HepG2 (cell line): ENCODE results near the gene TRIM7. TPM values are rescaled to one million over a fixed set of nuclear protein-coding genes. Genes with fewer than 3 reads are reported as not detected.

Experiments
- ATF5 ChIP-seq: sonication (generic); formaldehyde crosslinking; IDR thresholded peaks from 2 replicates; pipeline ENCODE4 v1.4.0; 2020; ENCODE audit warnings: mild to moderate bottlenecking, low read depth, missing genetic modification reagents
- CENPBD1 ChIP-seq: sonication (generic); formaldehyde crosslinking; IDR thresholded peaks from 2 replicates; pipeline ENCODE4 v1.8.0; 2022; ENCODE audit warnings: missing genetic modification reagents, low read depth, mild to moderate bottlenecking, borderline replicate concordance
- GTF2F1 ChIP-seq: fragments of 150-350 bp; IDR thresholded peaks from 2 replicates; pipeline ENCODE4 v1.6.1; 2014; ENCODE audit warnings: low read length
- HNRNPL ChIP-seq: fragments of 200-400 bp; formaldehyde crosslinking; IDR thresholded peaks from 2 replicates; pipeline ENCODE4 v1.6.1; 2017; ENCODE audit warnings: mild to moderate bottlenecking, low read depth, low read length
- JDP2 ChIP-seq: sonication (generic); formaldehyde crosslinking; IDR thresholded peaks from 2 replicates; pipeline ENCODE4 v1.8.1; 2022; ENCODE audit warnings: missing genetic modification reagents, borderline replicate concordance
- POLR2A ChIP-seq, 2 experiments: IDR thresholded peaks; 2 replicates each; pipeline ENCODE4 v1.6.1; 2011; ENCODE audit warnings: low read depth in 2 of 2, low read length in 2 of 2, mild to moderate bottlenecking in 1 of 2, moderate library complexity in 1 of 2; ENCODE audit not compliant: insufficient read depth in 1 of 2
- PPARG ChIP-seq: conservative IDR thresholded peaks from 2 replicates; pipeline ENCODE4 v1.6.1; 2016; ENCODE audit warnings: missing biosample characterization, missing genetic modification reagents
- PRMT3 ChIP-seq: sonication (generic); formaldehyde crosslinking; IDR thresholded peaks from 2 replicates; pipeline ENCODE4 v1.8.1; 2022; ENCODE audit warnings: low read depth, mild to moderate bottlenecking, moderate library complexity, missing genetic modification reagents, borderline replicate concordance
- SIX1 ChIP-seq: sonication (generic); formaldehyde crosslinking; IDR thresholded peaks from 2 replicates; pipeline ENCODE4 v1.4.0; 2020; ENCODE audit warnings: missing genetic modification reagents, borderline replicate concordance
- WIZ ChIP-seq: sonication (generic); formaldehyde crosslinking; IDR thresholded peaks from 2 replicates; pipeline ENCODE4 v1.5.1; 2020; ENCODE audit warnings: mild to moderate bottlenecking, missing genetic modification reagents
- ZIK1 ChIP-seq: sonication (generic); formaldehyde crosslinking; IDR thresholded peaks from 2 replicates; pipeline ENCODE4 v1.5.0; 2020; ENCODE audit warnings: mild to moderate bottlenecking, low read depth, missing genetic modification reagents, borderline replicate concordance
- ZNF142 ChIP-seq: sonication (generic); formaldehyde crosslinking; IDR thresholded peaks from 2 replicates; pipeline ENCODE4 v1.4.0; 2020; ENCODE audit warnings: missing genetic modification reagents
- polyA plus RNA-seq, 8 experiments: library from polyadenylated mRNA; depleted of rRNA in 3 of 8; stranded (reverse) in 7 of 8; unstranded in 1 of 8; fragments of >200 nt; fragmentation: Illumina TruSeq in 4 of 8; extraction: Trizol in 4 of 8; gene quantifications; 2 replicates each; pipeline versions ENCODE4 v1.2.1 to v1.2.3, GENCODE V29; 2011 to 2016; ENCODE audit warnings: low read depth in 4 of 8, missing spikeins in 1 of 8, mixed read lengths in 1 of 8; ENCODE audit not compliant: insufficient read depth in 1 of 8
- total RNA-seq, 5 experiments: library from RNA; depleted of rRNA; stranded (reverse); fragments of >200 nt; fragmentation: Illumina TruSeq; extraction: Trizol; gene quantifications; 2 replicates each; pipeline ENCODE4 v1.2.3, GENCODE V29; 2016; ENCODE audit warnings: low read depth in 1 of 5
- TF ChIP-seq, protein P1 (sequence below): sonication (generic); formaldehyde crosslinking; conservative IDR thresholded peaks from 2 replicates; pipeline ENCODE4 v1.8.0; 2022; ENCODE audit warnings: mild to moderate bottlenecking, moderate library complexity, missing genetic modification reagents
- TF ChIP-seq, protein P2 (sequence below): sonication (generic); formaldehyde crosslinking; IDR thresholded peaks from 2 replicates; pipeline ENCODE4 v1.9.0; 2022; ENCODE audit warnings: low read depth, missing genetic modification reagents
- TF ChIP-seq, protein P3 (sequence below): sonication (generic); formaldehyde crosslinking; IDR thresholded peaks from 2 replicates; pipeline ENCODE4 v1.5.1; 2020; ENCODE audit warnings: missing genetic modification reagents, mild to moderate bottlenecking, borderline replicate concordance

TRIM7 gene
- total and polyA plus RNA-seq, 2 of the 13 experiments (the other 11 are each of a cell fraction or from before 2014, with no cell fraction given), result 0.13 TPM; not detected in 1

GRCh38 chr5:181243018-181243563, 38.1 kb upstream of the TRIM7 start (continued):
- TF ChIP-seq ZNF142, result 0 out of 2 replicates have a peak, but pooled peaks have one; percentile 16
- TF ChIP-seq, protein P1, sequence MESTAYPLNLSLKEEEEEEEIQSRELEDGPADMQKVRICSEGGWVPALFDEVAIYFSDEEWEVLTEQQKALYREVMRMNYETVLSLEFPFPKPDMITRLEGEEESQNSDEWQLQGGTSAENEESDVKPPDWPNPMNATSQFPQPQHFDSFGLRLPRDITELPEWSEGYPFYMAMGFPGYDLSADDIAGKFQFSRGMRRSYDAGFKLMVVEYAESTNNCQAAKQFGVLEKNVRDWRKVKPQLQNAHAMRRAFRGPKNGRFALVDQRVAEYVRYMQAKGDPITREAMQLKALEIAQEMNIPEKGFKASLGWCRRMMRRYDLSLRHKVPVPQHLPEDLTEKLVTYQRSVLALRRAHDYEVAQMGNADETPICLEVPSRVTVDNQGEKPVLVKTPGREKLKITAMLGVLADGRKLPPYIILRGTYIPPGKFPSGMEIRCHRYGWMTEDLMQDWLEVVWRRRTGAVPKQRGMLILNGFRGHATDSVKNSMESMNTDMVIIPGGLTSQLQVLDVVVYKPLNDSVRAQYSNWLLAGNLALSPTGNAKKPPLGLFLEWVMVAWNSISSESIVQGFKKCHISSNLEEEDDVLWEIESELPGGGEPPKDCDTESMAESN (CRISPR knock-in tag), result no peak
- TF ChIP-seq JDP2, result no peak
- no peak for TF ChIP-seq ATF5 (CRISPR knock-in tag)
- no peak for TF ChIP-seq GTF2F1
- TF ChIP-seq WIZ (CRISPR knock-in tag), result no peak
- no peak for TF ChIP-seq SIX1 (CRISPR knock-in tag)
- TF ChIP-seq CENPBD1 (CRISPR knock-in tag), result no peak
- TF ChIP-seq, protein P2, sequence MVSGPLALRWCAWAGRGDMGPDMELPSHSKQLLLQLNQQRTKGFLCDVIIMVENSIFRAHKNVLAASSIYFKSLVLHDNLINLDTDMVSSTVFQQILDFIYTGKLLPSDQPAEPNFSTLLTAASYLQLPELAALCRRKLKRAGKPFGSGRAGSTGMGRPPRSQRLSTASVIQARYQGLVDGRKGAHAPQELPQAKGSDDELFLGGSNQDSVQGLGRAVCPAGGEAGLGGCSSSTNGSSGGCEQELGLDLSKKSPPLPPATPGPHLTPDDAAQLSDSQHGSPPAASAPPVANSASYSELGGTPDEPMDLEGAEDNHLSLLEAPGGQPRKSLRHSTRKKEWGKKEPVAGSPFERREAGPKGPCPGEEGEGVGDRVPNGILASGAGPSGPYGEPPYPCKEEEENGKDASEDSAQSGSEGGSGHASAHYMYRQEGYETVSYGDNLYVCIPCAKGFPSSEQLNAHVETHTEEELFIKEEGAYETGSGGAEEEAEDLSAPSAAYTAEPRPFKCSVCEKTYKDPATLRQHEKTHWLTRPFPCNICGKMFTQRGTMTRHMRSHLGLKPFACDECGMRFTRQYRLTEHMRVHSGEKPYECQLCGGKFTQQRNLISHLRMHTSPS, result no peak
- TF ChIP-seq, protein P3, sequence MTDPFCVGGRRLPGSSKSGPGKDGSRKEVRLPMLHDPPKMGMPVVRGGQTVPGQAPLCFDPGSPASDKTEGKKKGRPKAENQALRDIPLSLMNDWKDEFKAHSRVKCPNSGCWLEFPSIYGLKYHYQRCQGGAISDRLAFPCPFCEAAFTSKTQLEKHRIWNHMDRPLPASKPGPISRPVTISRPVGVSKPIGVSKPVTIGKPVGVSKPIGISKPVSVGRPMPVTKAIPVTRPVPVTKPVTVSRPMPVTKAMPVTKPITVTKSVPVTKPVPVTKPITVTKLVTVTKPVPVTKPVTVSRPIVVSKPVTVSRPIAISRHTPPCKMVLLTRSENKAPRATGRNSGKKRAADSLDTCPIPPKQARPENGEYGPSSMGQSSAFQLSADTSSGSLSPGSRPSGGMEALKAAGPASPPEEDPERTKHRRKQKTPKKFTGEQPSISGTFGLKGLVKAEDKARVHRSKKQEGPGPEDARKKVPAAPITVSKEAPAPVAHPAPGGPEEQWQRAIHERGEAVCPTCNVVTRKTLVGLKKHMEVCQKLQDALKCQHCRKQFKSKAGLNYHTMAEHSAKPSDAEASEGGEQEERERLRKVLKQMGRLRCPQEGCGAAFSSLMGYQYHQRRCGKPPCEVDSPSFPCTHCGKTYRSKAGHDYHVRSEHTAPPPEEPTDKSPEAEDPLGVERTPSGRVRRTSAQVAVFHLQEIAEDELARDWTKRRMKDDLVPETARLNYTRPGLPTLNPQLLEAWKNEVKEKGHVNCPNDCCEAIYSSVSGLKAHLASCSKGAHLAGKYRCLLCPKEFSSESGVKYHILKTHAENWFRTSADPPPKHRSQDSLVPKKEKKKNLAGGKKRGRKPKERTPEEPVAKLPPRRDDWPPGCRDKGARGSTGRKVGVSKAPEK (CRISPR knock-in tag), result no peak
- no peak for TF ChIP-seq ZIK1 (CRISPR knock-in tag)
- TF ChIP-seq HNRNPL, result no peak
- no peak for TF ChIP-seq PPARG
- no peak for TF ChIP-seq PRMT3 (CRISPR knock-in tag)
- no peak for TF ChIP-seq POLR2A (IDR thresholded peaks at IDR 0.05; ENCODE audit: insufficient read depth in 1 of 2, low read depth in 2 of 2, low read length in 2 of 2)
